Spleen (tissue), 13 donors: ENCODE data around the gene ABHD17B. TPM values are rescaled to one million over a fixed set of nuclear protein-coding genes. Genes with fewer than 3 reads are reported as not detected.
"Not testable (repeated sequence)": the region's sequence is repeated elsewhere in the genome, so short reads cannot be mapped to it uniquely, and the experiment has no call there.

Experiments
- DNase-seq: peaks from one replicate; pipeline ENCODE4 v3.0.0-alpha.2; 2020
- H3K27ac ChIP-seq, 8 donors: fragments of 200-600 bp; sonication (generic) in 7 of 8; 1 replicate in 4 of 8; 2 replicates in 4 of 8; pipeline versions ENCODE4 v1.5.0 to v1.8.0; 2016 to 2021; ENCODE audit warnings: inconsistent platforms in 4 of 8, mild to moderate bottlenecking in 4 of 8, moderate library complexity in 1 of 8
- H3K27me3 ChIP-seq, 7 donors: fragments of 200-600 bp; sonication (generic) in 6 of 7; replicated peaks in 1 of 7; 1 replicate in 4 of 7; 2 replicates in 3 of 7; pipeline versions ENCODE4 v1.5.0 to v1.8.0; 2016 to 2021; ENCODE audit warnings: inconsistent platforms in 3 of 7, mild to moderate bottlenecking in 1 of 7
- H3K36me3 ChIP-seq, 6 donors: fragments of 200-600 bp; sonication (generic) in 5 of 6; 1 replicate in 4 of 6; 2 replicates in 2 of 6; pipeline versions ENCODE4 v1.5.0 to v1.8.0; 2016 to 2021; ENCODE audit warnings: inconsistent platforms in 2 of 6
- H3K4me1 ChIP-seq, 6 donors: fragments of 200-600 bp; sonication (generic) in 5 of 6; 1 replicate in 3 of 6; 2 replicates in 3 of 6; pipeline versions ENCODE4 v1.5.0 to v1.8.0; 2016 to 2021; ENCODE audit warnings: inconsistent platforms in 3 of 6
- H3K4me3 ChIP-seq, 8 donors: fragments of 200-600 bp; sonication (generic) in 7 of 8; 1 replicate in 4 of 8; 2 replicates in 4 of 8; pipeline versions ENCODE4 v1.5.0 to v1.8.0; 2016 to 2021; ENCODE audit warnings: inconsistent platforms in 4 of 8, mild to moderate bottlenecking in 4 of 8, moderate library complexity in 2 of 8
- H3K9me3 ChIP-seq, 8 donors: fragments of 200-600 bp; sonication (generic) in 7 of 8; 1 replicate in 4 of 8; 2 replicates in 4 of 8; pipeline versions ENCODE4 v1.5.0 to v1.8.0; 2016 to 2021; ENCODE audit warnings: inconsistent platforms in 4 of 8
- CTCF ChIP-seq, 11 experiments: fragments of 200-600 bp in 7 of 11; fragments of 450-650 bp in 4 of 11; sonication (generic) in 4 of 11; IDR thresholded peaks in 8 of 11; conservative IDR thresholded peaks in 3 of 11; 1 replicate in 7 of 11; 2 replicates in 4 of 11; pipeline versions ENCODE4 v1.4.0 to v1.8.0; 2016 to 2021; ENCODE audit warnings: antibody characterized with exemption in 11 of 11, inconsistent platforms in 4 of 11, mild to moderate bottlenecking in 1 of 11
- POLR2A ChIP-seq, 3 donors: fragments of 450-650 bp; IDR thresholded peaks; one replicate each; pipeline ENCODE4 v1.5.1; 2017; ENCODE audit warnings: antibody characterized with exemption in 3 of 3, mild to moderate bottlenecking in 1 of 3
- POLR2AphosphoS5 ChIP-seq, 3 donors: sonication (generic); formaldehyde crosslinking; IDR thresholded peaks; one replicate each; pipeline ENCODE4 v1.5.1; 2017; ENCODE audit warnings: antibody characterized with exemption in 3 of 3
- WGBS, 5 donors: extraction: QIAGEN DNeasy Blood & Tissue Kit in 3 of 5; methylation state at CpG; one replicate each; pipeline versions ENCODE4 v1.1.5 to v1.1.7; 2013 to 2018; 5-methylcytosine and 5-hydroxymethylcytosine counted together
- intact Hi-C: fragments of 100-400 bp; cut with DNase I; formaldehyde crosslinking; loops from one replicate; pipeline ENCODE4 v1.15.0; 2023; ENCODE audit warnings: low total_unique reads
- long read RNA-seq, 2 donors: transcript quantifications; one replicate each; lab custom pipeline, GENCODE V29; 2026
- polyA plus RNA-seq, 3 donors: library from polyadenylated mRNA; stranded (reverse); fragments of 200-250 nt; gene quantifications; one replicate each; pipeline ENCODE4 v1.2.1, GENCODE V29; 2013
- total RNA-seq, 7 donors: library from RNA; depleted of rRNA in 3 of 7; stranded (reverse); fragments of >200 nt in 3 of 7; fragmentation: NEBNext Ultra II Directional in 4 of 7; extraction: Animal tissue kit (Norgen Biotek cat#: 25700) in 4 of 7; gene quantifications; one replicate each; pipeline versions ENCODE4 v1.1.0 to v1.2.1, GENCODE V29; 2016 to 2021
- donor health status: healthy with polysubstance abuse.
- donor health status: DM: no; HTN: no; CAD: no; lungs with moderate emphysema.
- donor health status: DM: no; HTN: no; CAD: no.
- donor health status: Bipolar disorder and iron deficiency.
- donor health status: healthy.
- donor health status: DM: no; HTN: no; CAD: no.
- donor health status: DM: yes; HTN: yes; CAD: no.

The ABHD17B gene
- total RNA-seq (10 to 100 TPM; 14.9 to 26.6 (median 17.9) TPM), polyA plus RNA-seq (1 to 10 TPM; 3.6 to 8.3 (median 5.9) TPM)
- long read RNA-seq, donor 1, transcript ABHD17B-201 (4 exons, 2,614 nt) = major isoform, 7 of 7 reads
- long read RNA-seq, donor 1, partial matches to known transcripts = 0 of 7 reads
- long read RNA-seq, donor 1, other reads (novel, unspliced or antisense) = 0 of 7 reads
- long read RNA-seq, donor 2, partial matches to known transcripts = 0 of 3 reads
- long read RNA-seq, donor 2, other reads (novel, unspliced or antisense) = 0 of 3 reads

GRCh38 chr9:71911061-71911907 lies at the start of gene ABHD17B, which contains the start of gene C9orf85:
TSS of gene ABHD17B (minus strand) at chr9:71911193. CDS start at chr9:71875080, 36,113 bp downstream.
TSS of gene C9orf85 (plus strand) at chr9:71911639. CDS start at chr9:71911735, 96 bp downstream.
- H3K4me3 ChIP-seq = peak within 1 kb of the TSS; percentile 80 to 97 (median 90)
- TF ChIP-seq CTCF (IDR thresholded peaks at IDR 0.05 in 8 of 11, conservative IDR thresholded peaks at IDR 0.05 in 3 of 11) (peak in 4 of 11 experiments; percentile 9 to 42 (median 28)), POLR2AphosphoS5 (IDR thresholded peaks at IDR 0.05) (peak; percentile 98 to 100 (median 99)), POLR2A (IDR thresholded peaks at IDR 0.05) (peak; percentile 91 to 97 (median 94))
- WGBS, 5 donors = 0 to 1% (median 0%) methylated on average over 42 to 45 of the region's 45 CpGs
- H3K27ac ChIP-seq = peak within 1 kb of the TSS; percentile 86 to 97 (median 94)
- H3K27me3 ChIP-seq = no peaks in the 10 kb centered on the region
- H3K4me1 ChIP-seq = peaks cover 20 to 81% (median 45%) of the 10 kb centered on the region in 6 donors
- peak; percentile 100 for DNase-seq
- intact Hi-C loops = loop anchor here (10.0 kb wide), 1 partner anchor 464 kb away; no protein-coding TSS in a partner anchor
- H3K36me3 ChIP-seq = peaks cover 0 to 4% (median 0%) of the 10 kb centered on the region in 6 donors
- no peaks in the 10 kb centered on the region for H3K9me3 ChIP-seq

GRCh38 chr9:71955300-71955915 lies 44.4 kb upstream of the ABHD17B start:
- H3K4me3 ChIP-seq = no peak overlapping the region
- DNase-seq = no peak
- intact Hi-C loops = no loop called here
- peaks cover 0 to 5% (median 0%) of the 10 kb centered on the region in 6 donors for H3K4me1 ChIP-seq
- H3K36me3 ChIP-seq = peaks cover 0 to 44% (median 0%) of the 10 kb centered on the region in 6 donors
- WGBS, 5 donors = 26 to 46% (median 32%) methylated on average over 1 of the region's 1 CpG
- no peaks in the 10 kb centered on the region for H3K27me3 ChIP-seq
- H3K27ac ChIP-seq = peak overlapping the region in 1 of 8 donors; percentile 17
- TF ChIP-seq POLR2AphosphoS5 (IDR thresholded peaks at IDR 0.05) = no peak
- TF ChIP-seq POLR2A (IDR thresholded peaks at IDR 0.05) = no peak
- no peak for TF ChIP-seq CTCF (IDR thresholded peaks at IDR 0.05 in 8 of 11, conservative IDR thresholded peaks at IDR 0.05 in 3 of 11)
- no peaks in the 10 kb centered on the region for H3K9me3 ChIP-seq

GRCh38 chr9:71954652-71955051 lies 43.7 kb upstream of the ABHD17B start:
- intact Hi-C loops, H3K27me3 ChIP-seq, H3K4me3 ChIP-seq, H3K27ac ChIP-seq, H3K9me3 ChIP-seq, H3K4me1 ChIP-seq, DNase-seq: not testable (repeated sequence)
- 86 to 97% (median 91%) methylated on average over 2 of the region's 2 CpGs for WGBS, 5 donors
- H3K36me3 ChIP-seq = peaks cover 0 to 47% (median 0%) of the 10 kb centered on the region in 6 donors

- intact Hi-C loops = no loop called here
- Histone ChIP-seq H3K27me3 (no peaks in the 10 kb centered on the region), H3K36me3 (peaks cover 0 to 29% (median 2%) of the 10 kb centered on the region in 6 donors), H3K9me3 (no peaks in the 10 kb centered on the region), H3K4me1 (no peaks in the 10 kb centered on the region), H3K27ac (no peak overlapping the region), H3K4me3 (no peak overlapping the region)
- no peak for DNase-seq
- no peak for TF ChIP-seq POLR2AphosphoS5 (IDR thresholded peaks at IDR 0.05)
- TF ChIP-seq POLR2A (IDR thresholded peaks at IDR 0.05) = no peak
- TF ChIP-seq CTCF (IDR thresholded peaks at IDR 0.05 in 8 of 11, conservative IDR thresholded peaks at IDR 0.05 in 3 of 11) = no peak
- 51 to 64% (median 55%) methylated on average over 2 of the region's 2 CpGs for WGBS, 5 donors
Measured at GRCh38 chr9:71944754-71945375, 33.9 kb upstream of the ABHD17B start.
